GM12892 (cell line): ENCODE results near the gene PSMD1.

Experiments
- POLR2A ChIP-seq: IDR thresholded peaks from 2 replicates; pipeline ENCODE4 v1.6.1; 2011; ENCODE audit warnings: low read depth, low read length, control low read depth
- POLR2AphosphoS5 ChIP-seq: IDR thresholded peaks from 2 replicates; pipeline ENCODE4 v1.6.1; 2011; ENCODE audit warnings: low read depth, low read length, control low read depth
- TAF1 ChIP-seq: IDR thresholded peaks from 2 replicates; pipeline ENCODE4 v1.6.1; 2011; ENCODE audit warnings: low read depth, mild to moderate bottlenecking, control low read depth, low read length, borderline replicate concordance

- TF ChIP-seq POLR2A (no peak), TAF1 (no peak), POLR2AphosphoS5 (no peak)
These were observed 40.7 kb upstream of the PSMD1 start for GRCh38 chr2:231015926-231016325.
